ENCODE results near the gene AVEN.

AVEN gene

DNA sequence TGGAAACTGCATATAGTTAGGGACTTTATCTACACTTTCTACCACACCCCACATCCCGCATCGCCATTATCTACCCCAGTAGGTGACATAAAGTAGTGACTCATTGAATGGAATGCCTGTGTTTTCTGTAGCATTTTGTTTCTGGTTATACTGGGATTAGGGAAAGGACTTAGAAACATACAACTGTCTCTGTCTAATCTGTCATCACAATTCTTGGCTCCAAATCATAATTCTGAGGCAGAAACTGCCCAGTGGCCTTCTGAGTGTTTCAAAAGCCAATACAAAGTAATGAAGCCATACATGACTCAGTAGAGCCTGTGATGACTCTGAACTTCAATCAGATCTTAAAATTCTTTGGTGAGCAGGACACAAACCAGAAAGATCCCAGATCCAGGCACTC, 186.4 kb downstream of the AVEN start:
- TF ChIP-seq CTCF (IDR thresholded peaks at IDR 0.05) = no peak

GRCh38 chr15:33852094-33852493, 186.9 kb downstream of the AVEN start:
- TF ChIP-seq CTCF (IDR thresholded peaks at IDR 0.05) = no peak

DNA sequence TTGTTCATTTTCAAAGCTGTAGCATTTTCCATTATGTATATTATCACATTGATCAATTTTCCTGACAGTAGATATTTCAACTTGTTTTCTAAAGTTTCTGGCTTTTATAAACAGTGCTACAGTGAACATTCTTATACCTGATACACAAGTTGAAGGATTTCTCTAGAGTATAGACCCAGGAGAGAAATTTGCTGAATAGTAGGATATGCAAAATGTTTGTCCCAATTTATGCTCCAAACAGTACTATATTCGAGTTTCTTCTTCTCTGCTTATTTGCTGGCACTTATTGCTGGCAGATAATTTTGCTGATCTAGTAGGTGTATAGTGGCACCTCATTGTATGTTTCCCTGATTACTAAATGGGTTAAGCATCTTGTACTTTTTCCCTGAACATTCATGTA, 187.9 kb downstream of the AVEN start:
- no peak for TF ChIP-seq CTCF (IDR thresholded peaks at IDR 0.05)

DNA sequence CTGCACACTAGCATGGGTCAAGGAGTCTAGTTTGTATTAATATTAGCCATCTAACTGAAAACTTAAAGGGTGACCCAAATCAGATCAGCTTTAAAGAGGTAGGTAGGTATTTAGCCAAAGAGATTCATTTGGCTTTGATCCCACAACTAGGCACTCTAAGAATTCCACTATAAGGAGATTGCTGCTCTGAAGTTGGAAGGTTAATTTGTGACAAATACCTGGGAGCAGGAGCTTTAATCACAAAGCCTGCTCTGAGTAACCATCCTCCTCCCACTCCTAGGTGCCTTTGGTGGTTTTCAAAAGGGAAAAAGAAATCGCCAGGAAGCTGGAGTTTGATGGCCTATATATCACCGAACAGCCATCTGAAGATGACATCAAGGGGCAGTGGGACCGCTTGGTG, 191.0 kb downstream of the AVEN start:
- TF ChIP-seq CTCF (IDR thresholded peaks at IDR 0.05) = no peak

- no peak for TF ChIP-seq CTCF (IDR thresholded peaks at IDR 0.05)
Measured at GRCh38 chr15:33846862-33847261, 192.1 kb downstream of the AVEN start.

GRCh38 chr15:33846142-33846541, 192.9 kb downstream of the AVEN start:
- TF ChIP-seq CTCF (IDR thresholded peaks at IDR 0.05) = no peak

- TF ChIP-seq CTCF (IDR thresholded peaks at IDR 0.05) = no peak
Measured at GRCh38 chr15:33844597-33844996, 194.4 kb downstream of the AVEN start.

DNA sequence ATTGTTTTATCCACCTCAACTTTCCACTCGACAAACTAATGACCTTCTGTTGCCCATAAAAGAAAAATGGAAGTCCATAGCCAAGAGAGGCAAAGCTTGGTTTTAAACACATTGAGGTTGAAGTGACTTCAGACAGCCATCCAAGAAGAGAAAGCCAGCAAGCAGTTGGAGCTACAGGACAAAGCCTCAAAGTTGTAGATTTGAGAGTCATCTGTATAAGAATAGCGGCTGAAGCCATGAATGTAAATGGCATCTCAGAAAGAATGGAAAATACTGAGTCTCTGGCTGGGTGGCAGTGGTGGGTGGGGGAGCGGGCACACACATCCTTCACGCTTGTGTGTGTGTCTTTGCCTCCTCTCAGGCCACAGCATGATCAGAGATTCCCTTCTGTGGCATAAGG, 194.8 kb downstream of the AVEN start:
- no peak for TF ChIP-seq CTCF (IDR thresholded peaks at IDR 0.05)
